AG04450 (cell line): ENCODE measurements around the gene SCGB2B2. TPM values are rescaled to one million over a fixed set of nuclear protein-coding genes. Genes with fewer than 3 reads are reported as not detected.
A peak's percentile ranks its signal among the peaks of the same experiment; 100 is the strongest.

Source experiments
- CTCF ChIA-PET: fragments of 300-600, 350-600 bp; formaldehyde crosslinking; extraction: SDS; loops from one replicate; lab custom pipeline; 2022; ENCODE audit warnings: antibody characterized with exemption, inconsistent platforms; lab: Charles Lee
- POLR2A ChIA-PET: fragments of 350-600 bp; formaldehyde crosslinking; extraction: SDS; loops from one replicate; lab custom pipeline; 2021; ENCODE audit warnings: antibody characterized with exemption, inconsistent platforms; lab: Yijun Ruan, JAX
- DNase-seq: peaks from one replicate; pipeline ENCODE4 v3.0.0-alpha.2; 2011; ENCODE audit warnings: low read depth, low spot score
- H3K27ac ChIP-seq: one replicate; pipeline ENCODE4 v1.5.1; 2012; ENCODE audit warnings: low read depth, low read length, control low read depth
- H3K27me3 ChIP-seq: one replicate; pipeline ENCODE4 v1.6.0; 2012; ENCODE audit warnings: low read length; ENCODE audit not compliant: control insufficient read depth, insufficient read depth
- H3K4me3 ChIP-seq: 2 replicates; pipeline ENCODE4 v1.5.1; 2011; ENCODE audit warnings: mild to moderate bottlenecking, low read depth, low read length, control low read depth
- H3K9me3 ChIP-seq: 2 replicates; pipeline ENCODE4 v1.5.1; 2012; ENCODE audit warnings: low read length; ENCODE audit not compliant: control insufficient read depth, insufficient read depth
- CTCF ChIP-seq: IDR thresholded peaks from 2 replicates; pipeline ENCODE4 v1.5.1; 2011; ENCODE audit warnings: low read depth, low read length, control low read depth, inconsistent platforms
- polyA plus RNA-seq: library from polyadenylated mRNA; depleted of rRNA; stranded (reverse); fragments of >200 nt; gene quantifications from 2 replicates; pipeline ENCODE4 v1.2.3, GENCODE V29; 2011; rRNA removed
- small RNA-seq: library from RNA; depleted of rRNA; stranded (forward); fragments of <200 nt; gene quantifications from one replicate; pipeline ENCODE3, GENCODE V24; 2012; ENCODE audit warnings: low read depth; ENCODE audit not compliant: insufficient read length

SCGB2B2 gene
- polyA plus RNA-seq, 1 experiment: 0.21 TPM

- Histone ChIP-seq H3K4me3 (no peak overlapping the region), H3K27ac (no peak overlapping the region), H3K9me3 (peaks cover 3% of the 10 kb centered on the region; the same call in 1 of the 2 replicates), H3K27me3 (no peaks in the 10 kb centered on the region)
- TF ChIP-seq CTCF: peak; percentile 77
- POLR2A ChIA-PET: no interaction called here
- CTCF ChIA-PET: interaction anchor here (0.6 to 3.6 kb wide), 18 partner anchors 8 to 514 kb away, joined by 3 to 85 read pairs (median 4); partner anchors contain the start of genes ZNF181 and ZNF302
- peak; percentile 20 for DNase-seq
Measured at GRCh38 chr19:34639491-34640085, 37.4 kb downstream of the SCGB2B2 start.

- no peak for TF ChIP-seq CTCF
- ChIA-PET CTCF (no interaction called here), POLR2A (no interaction called here)
- H3K9me3 ChIP-seq: peaks cover 3% of the 10 kb centered on the region; the same call in 1 of the 2 replicates
- no peak overlapping the region for H3K4me3 ChIP-seq
- no peak for DNase-seq
- H3K27me3 ChIP-seq: no peaks in the 10 kb centered on the region
- H3K27ac ChIP-seq: no peak overlapping the region
Measured at GRCh38 chr19:34633802-34634201, 43.2 kb downstream of the SCGB2B2 start.

Small RNA genes lying within 50 kb of the gene (small RNA-seq; reads per million reads assigned to genes)
- gene RF00611: not detected

Other genes starting within 250 kb of the SCGB2B2 start
- gene UBA2, start 248.8 kb downstream of the SCGB2B2 start, polyA plus RNA-seq: 156 and 162 TPM in 2 replicates
- 27.2 and 32.1 TPM in 2 replicates for gene WTIP, start 195.4 kb downstream of the SCGB2B2 start, polyA plus RNA-seq
- 21.6 and 29.1 TPM in 2 replicates for gene ZNF302, start 519 bp upstream of the SCGB2B2 start, polyA plus RNA-seq
- gene ZNF181, start 57.1 kb upstream of the SCGB2B2 start, polyA plus RNA-seq: 5.0 and 9.3 TPM in 2 replicates
- 8.6 and 9.1 TPM in 2 replicates for gene ZNF599, start 96.1 kb upstream of the SCGB2B2 start, polyA plus RNA-seq
- 2.1 and 3.1 TPM in 2 replicates for gene ZNF30, start 249.7 kb upstream of the SCGB2B2 start, polyA plus RNA-seq